ENCODE measurements around the gene KCTD17.

DNA sequence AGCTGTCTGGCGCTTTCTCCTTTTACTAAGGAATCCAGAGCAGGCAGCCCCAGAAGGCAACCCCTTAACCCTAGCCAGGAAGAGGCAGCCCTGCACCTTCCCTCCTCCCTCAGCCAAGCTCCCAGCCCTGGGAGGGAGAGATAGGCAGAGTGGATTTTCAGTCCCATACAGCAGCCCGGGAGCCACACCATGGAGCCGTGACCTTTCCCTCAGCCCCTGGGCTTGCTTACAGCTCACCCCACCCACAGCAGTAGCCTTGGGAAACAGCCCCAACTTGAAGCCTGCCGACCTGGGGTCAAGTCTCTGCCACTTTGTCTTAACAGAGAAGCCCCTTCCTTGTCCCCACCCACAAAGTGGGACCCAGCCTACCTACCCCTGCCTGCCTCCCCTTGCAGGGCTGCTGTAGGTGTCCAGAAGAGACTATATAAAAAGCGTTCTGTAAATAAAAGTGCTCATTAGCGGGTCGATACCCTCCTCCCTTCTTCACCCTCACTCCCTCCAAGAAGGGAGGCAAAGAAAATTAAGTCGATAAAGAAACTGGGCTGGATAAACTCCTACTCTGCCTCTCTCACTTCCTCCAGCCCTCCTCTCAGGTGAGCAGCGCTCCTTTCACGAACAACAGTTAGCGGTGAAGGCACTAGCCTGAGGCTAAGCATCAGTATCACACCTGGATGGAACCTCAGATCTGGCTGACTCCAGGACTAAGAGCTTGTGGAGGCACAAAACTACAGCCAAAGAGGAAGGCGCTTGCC is 36.5 kb upstream of the KCTD17 start:
- TF ChIP-seq, protein P1, sequence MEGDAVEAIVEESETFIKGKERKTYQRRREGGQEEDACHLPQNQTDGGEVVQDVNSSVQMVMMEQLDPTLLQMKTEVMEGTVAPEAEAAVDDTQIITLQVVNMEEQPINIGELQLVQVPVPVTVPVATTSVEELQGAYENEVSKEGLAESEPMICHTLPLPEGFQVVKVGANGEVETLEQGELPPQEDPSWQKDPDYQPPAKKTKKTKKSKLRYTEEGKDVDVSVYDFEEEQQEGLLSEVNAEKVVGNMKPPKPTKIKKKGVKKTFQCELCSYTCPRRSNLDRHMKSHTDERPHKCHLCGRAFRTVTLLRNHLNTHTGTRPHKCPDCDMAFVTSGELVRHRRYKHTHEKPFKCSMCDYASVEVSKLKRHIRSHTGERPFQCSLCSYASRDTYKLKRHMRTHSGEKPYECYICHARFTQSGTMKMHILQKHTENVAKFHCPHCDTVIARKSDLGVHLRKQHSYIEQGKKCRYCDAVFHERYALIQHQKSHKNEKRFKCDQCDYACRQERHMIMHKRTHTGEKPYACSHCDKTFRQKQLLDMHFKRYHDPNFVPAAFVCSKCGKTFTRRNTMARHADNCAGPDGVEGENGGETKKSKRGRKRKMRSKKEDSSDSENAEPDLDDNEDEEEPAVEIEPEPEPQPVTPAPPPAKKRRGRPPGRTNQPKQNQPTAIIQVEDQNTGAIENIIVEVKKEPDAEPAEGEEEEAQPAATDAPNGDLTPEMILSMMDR (IDR thresholded peaks at IDR 0.05) = no peak
- no peak for TF ChIP-seq POLR2A (IDR thresholded peaks at IDR 0.05)

All from lower leg skin (tissue), 3 donors.